Hepatocyte (in vitro differentiated cells): ENCODE data around the gene GSTM5. TPM values are rescaled to one million over a fixed set of nuclear protein-coding genes. Genes with fewer than 3 reads are reported as not detected.

ENCODE experiments used
- DNase-seq: peaks from one replicate; pipeline ENCODE4 v3.0.0-alpha.2; 2016; ENCODE audit warnings: low spot score
- H2AFZ ChIP-seq: fragments of 200-600 bp; sonication (generic); 2 replicates; pipeline ENCODE4 v1.6.0; 2016; ENCODE audit warnings: antibody characterized with exemption, mild to moderate bottlenecking
- H3K27ac ChIP-seq: fragments of 200-600 bp; sonication (generic); 2 replicates; pipeline ENCODE4 v1.5.1; 2016; ENCODE audit warnings: mild to moderate bottlenecking
- H3K27me3 ChIP-seq: fragments of 200-600 bp; sonication (generic); 2 replicates; pipeline ENCODE4 v1.6.1; 2016
- H3K36me3 ChIP-seq: fragments of 200-600 bp; sonication (generic); replicated peaks from 2 replicates; pipeline ENCODE4 v1.5.1; 2016; ENCODE audit warnings: low read depth; ENCODE audit not compliant: insufficient read depth
- H3K4me1 ChIP-seq: fragments of 200-600 bp; sonication (generic); 2 replicates; pipeline ENCODE4 v1.5.1; 2016; ENCODE audit warnings: mild to moderate bottlenecking, moderate library complexity; ENCODE audit not compliant: insufficient read depth
- H3K4me2 ChIP-seq: fragments of 200-600 bp; sonication (generic); 2 replicates; pipeline ENCODE4 v1.6.0; 2016
- H3K4me3 ChIP-seq: fragments of 200-600 bp; sonication (generic); 2 replicates; pipeline ENCODE4 v1.5.1; 2016; ENCODE audit warnings: mild to moderate bottlenecking
- H3K79me2 ChIP-seq: fragments of 200-600 bp; sonication (generic); 2 replicates; pipeline ENCODE4 v1.6.0; 2017; ENCODE audit warnings: mild to moderate bottlenecking
- H3K9me2 ChIP-seq: fragments of 200-600 bp; sonication (generic); replicated peaks from 2 replicates; pipeline ENCODE4 v1.6.0; 2017; ENCODE audit warnings: mild to moderate bottlenecking; ENCODE audit not compliant: insufficient read depth
- H3K9me3 ChIP-seq: fragments of 200-600 bp; sonication (generic); 2 replicates; pipeline ENCODE4 v1.5.1; 2016; ENCODE audit warnings: low read depth, mild to moderate bottlenecking
- H4K20me1 ChIP-seq: fragments of 200-600 bp; sonication (generic); 2 replicates; pipeline ENCODE4 v1.6.0; 2016; ENCODE audit warnings: mild to moderate bottlenecking; ENCODE audit not compliant: insufficient read depth, poor library complexity, severe bottlenecking
- CTCF ChIP-seq: fragments of 200-600 bp; sonication (generic); IDR thresholded peaks from 2 replicates; pipeline ENCODE4 v1.5.1; 2016; ENCODE audit warnings: antibody characterized with exemption, mild to moderate bottlenecking; ENCODE audit not compliant: poor library complexity
- EZH2 ChIP-seq: fragments of 200-600 bp; sonication (generic); IDR thresholded peaks from 2 replicates; pipeline ENCODE4 v1.6.1; 2016; ENCODE audit warnings: antibody characterized with exemption, mild to moderate bottlenecking, borderline replicate concordance
- EZH2phosphoT487 ChIP-seq: fragments of 200-600 bp; sonication (generic); IDR thresholded peaks from one replicate; pipeline ENCODE4 v1.6.1; 2018; ENCODE audit warnings: antibody characterized with exemption, mild to moderate bottlenecking, low read depth, moderate library complexity; ENCODE audit not compliant: unreplicated experiment, severe bottlenecking
- WGBS: methylation state at CpG from one replicate; pipeline ENCODE4 v1.1.6; 2016; ENCODE audit warnings: low lambda C conversion rate; ENCODE audit errors: missing lambda C conversion rate; 5-methylcytosine and 5-hydroxymethylcytosine counted together
- polyA plus RNA-seq: library from polyadenylated mRNA; unstranded; fragments of >200 nt; fragmentation: Nextera tagmentation; extraction: Ambion mirVana; gene quantifications from 2 replicates; pipeline ENCODE4 v1.2.1, GENCODE V29; 2016
- total RNA-seq: library from RNA; depleted of rRNA; stranded (reverse); fragments of >200 nt; gene quantifications from 2 replicates; pipeline ENCODE4 v1.2.3, GENCODE V29; 2014

GSTM5 gene
- total and polyA plus RNA-seq, 2 experiments from 2014 or later, result 1.2 to 3.0 TPM

GRCh38 chr1:109761227-109762038 lies 49.4 kb downstream of the GSTM5 start:
- WGBS, result 82% methylated on average over 12 of the region's 14 CpGs

DNA sequence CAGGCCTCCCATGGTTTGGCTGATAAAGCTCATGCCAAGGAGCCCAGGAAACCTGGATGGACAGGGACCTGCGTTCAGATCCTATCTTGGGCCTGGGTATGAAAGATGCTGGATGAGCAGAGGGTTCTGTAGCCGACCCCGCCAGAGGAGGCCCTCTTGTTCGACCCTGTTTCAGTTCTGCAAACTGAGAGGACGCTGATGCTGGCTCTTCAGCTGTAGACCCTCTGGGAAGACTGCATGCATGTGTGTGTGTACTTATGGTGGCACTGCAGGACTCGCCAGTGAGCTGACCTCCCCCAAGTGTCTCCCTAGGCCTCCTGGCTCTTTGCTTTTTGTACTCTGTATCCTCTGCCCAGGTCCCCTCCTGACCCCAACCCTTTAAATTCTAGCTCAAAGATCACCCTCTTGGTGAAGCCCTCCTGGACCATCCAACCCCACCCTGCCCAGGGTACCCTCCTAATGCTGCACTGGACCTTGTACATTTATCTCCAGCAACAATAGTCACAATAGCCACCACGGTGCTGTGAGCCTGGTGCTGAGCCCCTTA lies 50.1 kb downstream of the GSTM5 start:
- Histone ChIP-seq H3K9me2 (no peaks in the 10 kb centered on the region), H3K9me3 (no peaks in the 10 kb centered on the region), H3K27ac (peak overlapping the region; percentile 99), H3K4me3 (no peak overlapping the region), H3K4me1 (peaks cover 47% of the 10 kb centered on the region), H3K4me2 (peak overlapping the region; percentile 85), H4K20me1 (no peaks in the 10 kb centered on the region), H2AFZ (no peak overlapping the region), H3K36me3 (no peaks in the 10 kb centered on the region), H3K27me3 (no peaks in the 10 kb centered on the region), H3K79me2 (peaks cover 16% of the 10 kb centered on the region)
- WGBS, result 94% methylated on average over 7 of the region's 7 CpGs
- TF ChIP-seq EZH2phosphoT487, result no peak
- no peak for TF ChIP-seq EZH2
- no peak for TF ChIP-seq CTCF
- no peak for DNase-seq

More at GRCh38 chr1:109761227-109762038, 49.4 kb downstream of the GSTM5 start:
- TF ChIP-seq EZH2, result no peak
- H3K27me3 ChIP-seq, result no peaks in the 10 kb centered on the region
- H3K4me1 ChIP-seq, result peaks cover 43% of the 10 kb centered on the region
- peaks cover 16% of the 10 kb centered on the region for H3K79me2 ChIP-seq
- no peak overlapping the region for H2AFZ ChIP-seq
- no peaks in the 10 kb centered on the region for H3K36me3 ChIP-seq
- no peaks in the 10 kb centered on the region for H3K9me2 ChIP-seq
- no peak overlapping the region for H3K4me3 ChIP-seq
- H4K20me1 ChIP-seq, result no peaks in the 10 kb centered on the region
- H3K9me3 ChIP-seq, result no peaks in the 10 kb centered on the region
- peak overlapping the region; percentile 85 for H3K4me2 ChIP-seq
- DNase-seq, result no peak
- H3K27ac ChIP-seq, result peak overlapping the region; percentile 99

- Histone ChIP-seq H3K4me1 (peaks cover 52% of the 10 kb centered on the region), H3K4me3 (peak overlapping the region; percentile 33), H2AFZ (no peak overlapping the region), H3K9me3 (no peaks in the 10 kb centered on the region), H3K27ac (peak overlapping the region; percentile 99), H3K9me2 (no peaks in the 10 kb centered on the region), H3K27me3 (no peaks in the 10 kb centered on the region), H3K36me3 (no peaks in the 10 kb centered on the region), H3K79me2 (peaks cover 16% of the 10 kb centered on the region), H3K4me2 (peak overlapping the region; percentile 85), H4K20me1 (no peaks in the 10 kb centered on the region)
- no peak for TF ChIP-seq CTCF
- WGBS, result 71% methylated on average over 10 of the region's 11 CpGs
- peak; percentile 56 for DNase-seq
These were observed 51.0 kb downstream of the GSTM5 start for GRCh38 chr1:109762821-109763645.
